ENCODE measurements around the gene OBP2B.
"Not testable (repeated sequence)": the region's sequence is repeated elsewhere in the genome, so short reads cannot be mapped to it uniquely, and the experiment has no call there.

The OBP2B gene

DNA sequence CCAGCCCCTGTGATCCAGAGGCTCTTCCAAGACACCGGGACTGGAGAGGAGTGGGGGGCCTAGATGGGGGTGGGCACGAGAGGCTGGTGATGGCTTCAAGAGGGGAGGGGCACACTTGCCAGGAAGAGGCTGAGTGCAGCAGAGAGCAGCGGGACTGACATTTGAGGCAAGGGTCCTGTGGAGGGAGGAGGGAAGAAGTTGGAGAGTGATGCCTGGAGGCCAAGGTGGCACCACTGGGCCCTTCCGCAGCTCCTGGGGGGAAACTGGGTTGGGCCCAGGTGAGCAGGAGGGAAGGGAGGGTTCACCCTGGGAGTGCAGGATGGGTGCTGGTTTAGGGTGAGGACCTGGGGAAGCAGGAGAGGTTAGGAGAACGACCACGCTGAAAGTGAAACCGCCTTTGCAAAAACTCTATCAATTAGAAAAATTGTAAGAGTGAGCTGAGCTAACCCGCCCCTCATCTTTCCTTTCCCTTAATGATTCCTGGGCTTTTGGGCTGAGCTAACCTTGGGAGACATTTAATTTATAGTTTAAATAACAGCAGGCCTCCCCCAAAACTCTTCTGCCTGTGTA lies 39.8 kb upstream of the OBP2B start:
- Mint-ChIP-seq H3K27ac (no peak overlapping the region), H3K9me3 (no peaks in the 10 kb centered on the region), H3K36me3 (ENCODE audit: insufficient read depth) (no peaks in the 10 kb centered on the region), H3K4me1 (ENCODE audit: low read depth in 2 of 2) (peaks cover 0 to 3% of the 10 kb centered on the region in 2 donors), H3K4me3 (no peak overlapping the region), H3K27me3 (peaks cover 21 to 52% of the 10 kb centered on the region in 2 donors)
- ATAC-seq (replicated peaks) (no peak), DNase-seq (no peak)

DNA sequence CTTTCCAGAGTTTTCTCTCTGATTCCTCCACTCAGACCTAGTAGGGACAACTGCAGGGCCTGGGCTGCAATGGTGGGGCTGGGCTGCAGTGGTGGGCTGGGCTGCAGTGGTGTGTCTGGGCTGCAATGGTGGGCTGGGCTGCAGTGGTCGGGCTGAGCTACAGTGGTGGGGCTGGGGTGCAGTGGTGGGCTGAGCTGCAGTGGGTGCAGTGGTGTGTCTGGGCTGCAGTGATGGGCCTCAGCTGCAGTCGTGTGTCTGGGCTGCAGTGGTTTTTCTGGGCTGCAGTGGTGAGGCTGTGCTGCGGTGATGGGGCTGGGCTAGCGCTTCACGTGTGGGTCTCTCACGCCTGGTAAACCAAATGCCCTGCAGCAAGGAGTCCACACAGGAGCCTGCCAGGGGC lies 38.6 kb upstream of the OBP2B start:
- ATAC-seq (replicated peaks) (no peak), DNase-seq (no peak)
- H3K4me1 Mint-ChIP-seq (ENCODE audit: low read depth in 2 of 2), result peaks cover 0 to 3% of the 10 kb centered on the region in 2 donors
- H3K4me3 Mint-ChIP-seq, result no peak overlapping the region
- H3K36me3 Mint-ChIP-seq (ENCODE audit: insufficient read depth), result no peaks in the 10 kb centered on the region
- H3K27me3 Mint-ChIP-seq, result peaks cover 21 to 52% of the 10 kb centered on the region in 2 donors
- H3K27ac Mint-ChIP-seq, result no peak overlapping the region
- no peaks in the 10 kb centered on the region for H3K9me3 Mint-ChIP-seq

DNA sequence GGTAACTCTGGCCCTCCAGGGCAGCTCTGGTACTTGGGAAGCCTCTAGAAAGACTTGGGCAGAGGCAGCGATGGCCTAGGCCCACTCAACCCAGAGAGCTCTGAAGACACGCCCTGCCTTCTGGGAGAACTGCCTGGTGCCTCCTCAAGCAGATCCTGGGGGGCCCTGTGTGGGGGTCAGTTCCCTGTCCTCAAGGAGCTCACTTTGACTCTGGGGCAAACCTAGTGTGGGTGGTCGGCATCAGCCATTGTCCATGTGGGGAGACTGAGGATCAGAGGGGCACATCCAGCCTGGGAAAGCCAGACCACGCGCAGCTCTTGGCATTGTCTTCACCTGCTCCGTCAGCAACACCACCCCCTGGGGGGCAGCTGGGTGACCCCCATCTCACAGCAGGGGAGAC lies 37.9 kb upstream of the OBP2B start:
- H3K27me3 Mint-ChIP-seq, result peaks cover 21 to 59% of the 10 kb centered on the region in 2 donors
- no peak overlapping the region for H3K4me3 Mint-ChIP-seq
- H3K4me1 Mint-ChIP-seq (ENCODE audit: low read depth in 2 of 2), result peaks cover 0 to 3% of the 10 kb centered on the region in 2 donors
- no peaks in the 10 kb centered on the region for H3K9me3 Mint-ChIP-seq
- ATAC-seq (replicated peaks) (no peak), DNase-seq (no peak)
- H3K36me3 Mint-ChIP-seq (ENCODE audit: insufficient read depth), result no peaks in the 10 kb centered on the region
- H3K27ac Mint-ChIP-seq, result no peak overlapping the region

DNA sequence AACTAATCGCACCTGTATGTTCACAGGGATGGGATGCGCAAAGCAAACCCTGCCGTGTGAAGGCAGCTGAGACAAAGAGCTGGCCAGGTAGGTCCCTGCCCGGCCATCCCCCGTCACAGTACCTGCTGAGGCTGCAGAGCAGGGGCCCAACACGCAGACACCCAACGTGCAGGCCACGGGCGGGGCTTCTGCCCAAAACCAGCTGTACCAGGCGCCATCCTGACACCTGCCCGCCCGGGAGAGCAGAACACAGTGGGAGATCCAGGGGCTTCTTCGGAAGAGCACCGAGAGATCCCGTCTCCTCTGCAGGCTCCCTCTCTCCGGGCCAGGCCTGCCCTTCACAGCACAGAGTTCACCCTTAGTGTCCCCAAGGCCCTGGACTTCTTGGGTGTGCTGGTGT lies 37.5 kb upstream of the OBP2B start:
- ATAC-seq (replicated peaks) (no peak), DNase-seq (no peak)
- H3K4me1 Mint-ChIP-seq (ENCODE audit: low read depth in 2 of 2), result peaks cover 0 to 3% of the 10 kb centered on the region in 2 donors
- no peak overlapping the region for H3K4me3 Mint-ChIP-seq
- no peak overlapping the region for H3K27ac Mint-ChIP-seq
- no peaks in the 10 kb centered on the region for H3K36me3 Mint-ChIP-seq (ENCODE audit: insufficient read depth)
- peaks cover 21 to 63% of the 10 kb centered on the region in 2 donors for H3K27me3 Mint-ChIP-seq
- H3K9me3 Mint-ChIP-seq, result no peaks in the 10 kb centered on the region

DNA sequence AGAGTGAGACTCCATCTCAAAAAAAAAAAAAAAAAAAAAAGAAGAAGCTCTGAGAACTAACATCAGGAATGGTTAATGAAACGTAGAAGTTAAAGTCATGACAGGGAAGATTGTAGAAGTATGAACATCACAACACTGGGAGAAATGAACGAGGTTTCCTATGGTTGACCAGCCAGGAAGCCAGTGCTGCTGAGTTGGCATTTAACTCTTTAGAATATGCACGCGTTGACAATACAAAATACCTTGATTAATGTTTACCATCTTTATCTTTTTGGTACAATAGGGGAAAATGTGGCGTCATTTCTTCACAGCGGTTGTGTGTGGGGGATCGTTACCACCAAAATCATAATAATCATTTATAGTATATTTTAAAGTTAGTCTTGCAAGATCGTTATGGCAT lies 33.9 kb upstream of the OBP2B start:
- Mint-ChIP-seq H3K9me3 (no peaks in the 10 kb centered on the region), H3K36me3 (ENCODE audit: insufficient read depth) (no peaks in the 10 kb centered on the region), H3K4me1 (ENCODE audit: low read depth in 2 of 2) (peaks cover 6 to 10% of the 10 kb centered on the region in 2 donors), H3K4me3 (no peak overlapping the region), H3K27me3 (peaks cover 11 to 68% of the 10 kb centered on the region in 2 donors), H3K27ac (no peak overlapping the region)
- no peak for ATAC-seq (replicated peaks)
- no peak for DNase-seq

DNA sequence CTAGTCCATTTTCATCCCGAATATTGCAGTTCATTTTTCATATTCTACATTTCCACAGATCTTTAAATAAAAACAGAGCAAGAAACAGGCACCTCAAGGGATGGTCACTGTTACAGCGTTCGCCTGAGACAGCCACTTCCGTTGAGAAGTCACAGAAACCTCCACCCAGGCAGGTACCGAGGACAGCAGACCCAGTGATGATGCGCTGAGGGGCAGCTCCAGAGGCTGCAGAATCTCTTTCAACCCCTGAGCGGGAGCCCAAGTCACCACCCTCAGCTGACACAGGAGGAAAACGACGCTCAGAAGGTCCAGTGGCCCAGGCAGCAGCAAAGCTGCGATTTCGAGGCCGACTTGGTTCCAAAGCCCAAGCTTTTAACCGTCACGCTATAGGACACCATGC lies 33.2 kb upstream of the OBP2B start:
- ATAC-seq (replicated peaks) (no peak), DNase-seq (no peak)
- Mint-ChIP-seq H3K4me3 (no peak overlapping the region), H3K27ac (no peak overlapping the region), H3K36me3 (ENCODE audit: insufficient read depth) (no peaks in the 10 kb centered on the region), H3K27me3 (peaks cover 19 to 68% of the 10 kb centered on the region in 2 donors), H3K9me3 (no peaks in the 10 kb centered on the region), H3K4me1 (ENCODE audit: low read depth in 2 of 2) (peaks cover 9 to 10% of the 10 kb centered on the region in 2 donors)

DNA sequence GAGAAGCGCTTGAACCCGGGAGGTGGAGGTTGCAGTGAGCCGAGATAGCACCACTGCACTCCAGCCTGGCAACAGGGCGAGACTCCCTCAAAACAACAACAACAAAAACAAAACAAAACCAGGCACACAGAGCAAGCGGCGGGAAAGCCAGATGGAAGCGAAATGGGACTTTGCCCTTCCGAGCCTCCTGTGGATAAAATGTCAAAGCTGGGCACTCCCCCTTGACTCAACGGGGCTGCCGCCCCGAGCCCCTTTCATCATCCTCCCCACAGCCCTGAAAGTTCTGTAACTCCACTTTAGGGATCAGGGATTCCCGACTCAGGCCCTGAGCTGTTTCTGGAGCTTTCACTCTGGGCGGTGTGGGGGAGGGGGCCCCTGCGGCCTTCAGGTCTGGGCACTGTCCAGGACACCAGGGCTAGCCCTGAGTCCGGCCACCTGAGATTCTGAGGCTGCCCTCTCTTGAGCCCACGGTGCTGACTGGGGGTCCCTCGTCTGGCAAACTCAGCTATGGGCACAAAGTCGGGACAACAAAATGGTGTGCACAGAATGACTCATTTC lies 30.6 kb upstream of the OBP2B start:
- no peaks in the 10 kb centered on the region for H3K9me3 Mint-ChIP-seq
- no peak overlapping the region for H3K4me3 Mint-ChIP-seq
- H3K27me3 Mint-ChIP-seq, result peaks cover 28 to 78% of the 10 kb centered on the region in 2 donors
- H3K4me1 Mint-ChIP-seq (ENCODE audit: low read depth in 2 of 2), result peaks cover 9 to 10% of the 10 kb centered on the region in 2 donors
- no peak overlapping the region for H3K27ac Mint-ChIP-seq
- H3K36me3 Mint-ChIP-seq (ENCODE audit: insufficient read depth), result no peaks in the 10 kb centered on the region
- DNase-seq, result no peak
- no peak for ATAC-seq (replicated peaks)

DNA sequence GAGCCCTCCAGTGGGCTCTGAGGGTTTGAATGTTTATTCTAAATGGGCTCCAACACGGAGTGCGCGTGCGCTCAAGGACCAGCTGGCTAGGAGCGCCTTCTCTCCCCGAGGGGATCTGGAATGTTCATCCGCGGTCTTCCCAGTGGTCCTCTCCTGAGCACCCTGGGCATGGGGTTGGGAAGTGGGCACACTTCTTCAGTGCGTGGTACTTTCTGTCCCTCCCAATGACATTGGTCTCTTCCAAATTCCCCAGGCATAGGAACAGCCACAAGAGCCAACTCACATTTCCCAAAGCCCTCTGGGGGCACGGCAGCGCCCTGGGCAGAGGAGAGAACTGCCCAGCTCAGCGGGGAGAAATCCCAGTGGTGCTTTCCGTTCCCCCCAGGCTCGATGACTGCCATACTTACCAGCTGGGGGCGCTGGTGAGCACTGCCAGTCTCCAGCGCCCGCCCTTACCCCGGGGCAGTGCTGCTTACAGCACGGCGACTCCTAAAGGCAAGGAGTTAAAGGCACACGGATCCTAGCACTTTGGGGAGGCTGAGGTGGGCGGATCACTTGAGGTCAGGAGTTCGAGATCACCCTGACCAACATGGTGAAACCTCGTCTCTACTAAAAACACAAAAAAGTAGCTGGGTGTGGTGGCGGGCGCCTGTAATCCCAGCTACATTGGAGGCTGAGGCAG lies 29.9 kb upstream of the OBP2B start:
- H3K27ac Mint-ChIP-seq, result no peak overlapping the region
- peak; percentile 49 to 52 (median 50) for DNase-seq
- peaks cover 9 to 10% of the 10 kb centered on the region in 2 donors for H3K4me1 Mint-ChIP-seq (ENCODE audit: low read depth in 2 of 2)
- no peaks in the 10 kb centered on the region for H3K36me3 Mint-ChIP-seq (ENCODE audit: insufficient read depth)
- H3K4me3 Mint-ChIP-seq, result peak overlapping the region; percentile 62 to 64
- no peaks in the 10 kb centered on the region for H3K9me3 Mint-ChIP-seq
- peaks cover 28 to 85% of the 10 kb centered on the region in 2 donors for H3K27me3 Mint-ChIP-seq
- peak; percentile 87 for ATAC-seq (replicated peaks)

DNA sequence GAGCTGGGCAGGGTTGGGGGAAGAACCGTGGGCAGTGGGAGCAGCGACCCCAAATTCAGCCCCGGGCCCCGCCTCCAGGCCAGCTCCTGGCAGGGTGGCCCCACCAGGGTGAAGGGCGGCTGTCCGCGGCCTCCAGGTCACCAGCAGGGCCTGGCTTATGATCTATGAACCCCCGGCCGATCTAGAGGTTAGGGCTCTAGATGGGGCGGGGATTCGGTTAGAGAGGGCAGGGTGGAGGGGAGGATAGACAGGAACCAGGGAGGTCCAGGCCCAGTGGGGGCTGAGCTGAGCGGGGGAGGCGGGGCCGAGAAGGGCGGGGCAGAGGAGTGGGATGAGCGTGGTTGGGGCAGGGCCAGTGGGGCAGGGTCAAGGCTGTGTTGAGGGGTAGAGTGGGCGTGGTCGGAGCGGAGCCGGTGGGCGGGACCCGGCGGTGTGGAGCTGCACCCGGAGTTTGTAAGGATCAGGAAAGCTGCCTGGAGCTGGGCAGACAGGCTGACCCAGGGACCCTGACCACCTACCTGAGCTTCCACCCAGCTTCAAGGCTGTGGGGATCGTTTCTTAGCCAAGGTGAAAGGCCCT lies 29.3 kb upstream of the OBP2B start:
- ATAC-seq (replicated peaks) (peak; percentile 49), DNase-seq (no peak)
- Mint-ChIP-seq H3K4me3 (peak overlapping the region; percentile 62 to 64), H3K9me3 (no peaks in the 10 kb centered on the region), H3K27ac (no peak overlapping the region), H3K36me3 (ENCODE audit: insufficient read depth) (no peaks in the 10 kb centered on the region), H3K27me3 (peaks cover 28 to 86% of the 10 kb centered on the region in 2 donors), H3K4me1 (ENCODE audit: low read depth in 2 of 2) (peaks cover 9 to 10% of the 10 kb centered on the region in 2 donors)

DNA sequence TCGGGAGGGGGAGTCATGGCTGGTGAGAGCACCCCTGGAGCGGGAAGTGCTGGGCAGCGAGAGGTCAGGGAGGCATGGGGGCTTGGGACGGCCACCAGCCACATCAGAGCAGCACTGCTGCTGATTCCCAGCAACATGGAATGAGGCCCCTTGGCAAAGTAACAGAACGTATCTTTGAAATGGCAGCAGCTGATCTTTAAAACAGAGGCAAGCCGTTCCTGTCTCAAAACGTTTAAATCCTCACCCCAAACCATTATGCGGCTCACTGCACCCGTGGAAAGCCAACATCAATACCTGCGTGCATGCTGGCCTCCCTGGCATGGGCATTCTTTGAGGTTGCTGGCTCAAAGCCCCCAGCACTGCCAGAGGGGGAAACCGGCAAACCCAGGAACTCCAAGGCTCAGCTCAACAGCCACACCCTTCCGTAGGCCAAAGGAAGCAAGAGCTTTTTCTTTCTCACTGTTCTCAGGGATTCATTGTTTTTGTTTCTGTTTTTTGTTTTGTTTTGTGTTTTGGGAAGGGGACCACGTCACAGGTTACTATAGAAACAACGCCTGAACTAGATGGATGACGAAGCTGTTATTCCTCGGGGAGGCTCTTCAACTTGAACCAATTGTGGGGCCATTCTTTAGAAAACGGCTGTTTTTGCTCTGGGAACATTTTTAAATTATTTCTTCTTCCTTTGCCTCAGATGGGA lies 28.1 kb upstream of the OBP2B start:
- no peak for DNase-seq
- ATAC-seq (replicated peaks), result no peak

DNA sequence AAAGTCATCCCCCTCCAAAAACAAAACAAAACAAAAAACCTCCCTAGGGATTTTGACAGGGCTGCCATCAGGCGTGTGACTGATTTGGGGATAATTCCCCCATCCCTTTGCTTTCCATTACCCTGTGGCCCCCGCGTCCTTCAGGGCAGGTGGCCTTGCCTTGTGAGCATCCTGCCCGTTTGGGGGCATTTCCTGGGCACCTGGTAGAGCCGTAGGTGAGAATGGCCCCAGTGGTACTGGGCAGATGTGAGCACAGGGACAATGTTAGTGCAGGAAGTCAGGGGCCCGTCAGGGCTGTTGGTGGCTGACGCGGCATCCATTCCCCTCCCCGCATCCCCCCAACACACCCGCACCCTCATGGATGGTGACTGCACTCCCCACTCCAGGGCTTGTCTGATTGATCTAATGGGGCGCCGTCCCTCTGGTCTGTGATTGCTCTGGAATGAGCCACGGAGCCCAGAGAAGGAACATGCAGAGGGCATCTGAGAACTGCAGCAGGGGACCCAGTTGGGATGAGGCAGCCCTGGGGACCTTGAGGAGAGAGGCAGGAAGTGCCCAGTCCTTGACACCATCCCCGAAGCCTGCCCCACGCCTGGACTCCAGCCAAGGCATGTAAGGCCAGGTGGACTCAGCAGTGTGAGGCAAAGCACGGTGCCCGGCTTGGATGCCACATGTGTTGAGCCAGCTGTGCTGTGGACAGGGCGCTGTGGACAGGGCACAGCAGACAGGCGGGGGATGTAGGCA lies 27.4 kb upstream of the OBP2B start:
- peaks cover 28 to 74% of the 10 kb centered on the region in 2 donors for H3K27me3 Mint-ChIP-seq
- not testable (repeated sequence) for H3K4me3 Mint-ChIP-seq; H3K36me3 Mint-ChIP-seq (ENCODE audit: insufficient read depth); ATAC-seq (replicated peaks); H3K9me3 Mint-ChIP-seq; H3K4me1 Mint-ChIP-seq (ENCODE audit: low read depth in 2 of 2); DNase-seq; H3K27ac Mint-ChIP-seq

More for the DNA sequence above, 28.1 kb upstream of the OBP2B start:
- Mint-ChIP-seq H3K27ac (no peak overlapping the region), H3K27me3 (peaks cover 28 to 81% of the 10 kb centered on the region in 2 donors), H3K4me3 (no peak overlapping the region), H3K4me1 (ENCODE audit: low read depth in 2 of 2) (peaks cover 9 to 10% of the 10 kb centered on the region in 2 donors), H3K9me3 (no peaks in the 10 kb centered on the region), H3K36me3 (ENCODE audit: insufficient read depth) (no peaks in the 10 kb centered on the region)

DNA sequence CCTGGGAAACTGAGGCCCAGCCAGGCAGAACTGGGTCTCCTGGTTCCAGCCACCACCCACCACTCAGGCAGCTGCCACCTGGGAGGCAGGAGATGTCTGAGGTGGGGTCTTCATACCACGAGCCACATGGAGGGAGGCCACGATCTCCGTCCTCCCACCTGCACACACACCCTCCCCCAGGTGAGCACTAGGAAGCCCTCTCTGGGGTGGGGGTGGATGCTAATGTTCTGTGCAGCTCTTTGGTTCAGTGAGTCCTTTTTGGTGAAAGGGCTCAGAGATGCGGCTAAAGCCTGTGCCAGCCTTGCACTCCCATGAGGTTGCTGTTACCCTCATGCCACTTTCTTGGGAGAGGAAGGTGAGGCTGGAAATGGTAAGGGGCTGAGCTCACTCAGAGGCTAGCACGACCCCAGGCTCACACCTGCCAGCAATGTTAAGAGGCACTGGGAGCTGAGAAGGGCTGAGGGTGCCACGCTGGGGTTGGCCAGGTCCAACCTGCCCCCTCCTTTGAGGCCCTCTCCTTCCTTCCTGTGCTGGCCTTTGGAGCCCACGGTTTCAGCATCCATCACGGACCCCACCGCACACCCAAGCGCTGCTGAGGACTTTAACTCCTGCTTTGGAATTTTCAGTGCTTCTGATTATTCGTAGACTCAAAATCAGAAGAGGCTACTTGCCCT lies 26.6 kb upstream of the OBP2B start:
- Mint-ChIP-seq H3K27ac (no peak overlapping the region), H3K9me3 (no peaks in the 10 kb centered on the region), H3K36me3 (ENCODE audit: insufficient read depth) (no peaks in the 10 kb centered on the region), H3K4me3 (no peak overlapping the region), H3K4me1 (ENCODE audit: low read depth in 2 of 2) (peaks cover 9 to 10% of the 10 kb centered on the region in 2 donors), H3K27me3 (peaks cover 28 to 66% of the 10 kb centered on the region in 2 donors)
- DNase-seq (no peak), ATAC-seq (replicated peaks) (no peak)

Measured in effector memory CD8-positive, alpha-beta T cell (primary cell).